Activated T-cell treated with anti-CD3 and anti-CD28 coated beads for 24 hours (primary cell): ENCODE data around the gene REPIN1.
"Not testable (repeated sequence)": the region's sequence is repeated elsewhere in the genome, so short reads cannot be mapped to it uniquely, and the experiment has no call there.

ENCODE experiments used
- DNase-seq: peaks from one replicate; pipeline ENCODE4 v3.0.0-alpha.2; 2020; ENCODE audit warnings: low read depth

REPIN1 gene

GRCh38 chr7:150376560-150376959, 7.9 kb downstream of the REPIN1 start:
- no peak for DNase-seq

- no peak for DNase-seq
These were observed 8.6 kb downstream of the REPIN1 start for GRCh38 chr7:150377196-150377595.

GRCh38 chr7:150377635-150378034, 9.0 kb downstream of the REPIN1 start:
- no peak for DNase-seq

GRCh38 chr7:150378115-150378852, 9.7 kb downstream of the REPIN1 start:
- no peak for DNase-seq

- peak; percentile 87 for DNase-seq
These were observed 10.3 kb downstream of the REPIN1 start, which contains the start of gene ZNF775 for GRCh38 chr7:150378853-150379440. Gene ZNF775 (plus strand): TSS chr7:150379330. CDS start chr7:150388471, 9,141 bp downstream.

GRCh38 chr7:150379441-150380379, 11.1 kb downstream of the REPIN1 start:
- no peak for DNase-seq

GRCh38 chr7:150380463-150380862, 11.8 kb downstream of the REPIN1 start:
- no peak for DNase-seq

- DNase-seq = no peak
These were observed 12.5 kb downstream of the REPIN1 start for GRCh38 chr7:150381096-150381495.

- DNase-seq = no peak
These were observed 13.1 kb downstream of the REPIN1 start for GRCh38 chr7:150381785-150382122.

- no peak for DNase-seq
These were observed 13.7 kb downstream of the REPIN1 start for GRCh38 chr7:150382123-150382843.

GRCh38 chr7:150382844-150383225, 14.2 kb downstream of the REPIN1 start:
- no peak for DNase-seq

- DNase-seq = no peak
These were observed 15.2 kb downstream of the REPIN1 start for GRCh38 chr7:150383710-150384397.

- DNase-seq = no peak
These were observed 16.0 kb downstream of the REPIN1 start for GRCh38 chr7:150384406-150385301.

- DNase-seq = no peak
These were observed 16.7 kb downstream of the REPIN1 start for GRCh38 chr7:150385302-150385723.

GRCh38 chr7:150385884-150386283, 17.3 kb downstream of the REPIN1 start:
- not testable (repeated sequence) for DNase-seq

- no peak for DNase-seq
These were observed 19.7 kb downstream of the REPIN1 start for GRCh38 chr7:150388306-150388705.

- DNase-seq = no peak
These were observed 20.3 kb downstream of the REPIN1 start for GRCh38 chr7:150388709-150389531.

- no peak for DNase-seq
These were observed 20.9 kb downstream of the REPIN1 start for GRCh38 chr7:150389532-150389816.

GRCh38 chr7:150390205-150390604, 21.6 kb downstream of the REPIN1 start:
- no peak for DNase-seq

GRCh38 chr7:150393325-150393724, 24.7 kb downstream of the REPIN1 start:
- DNase-seq = no peak
